H1 (cell line): ENCODE results near the gene SPHK1. TPM values are rescaled to one million over a fixed set of nuclear protein-coding genes. Genes with fewer than 3 reads are reported as not detected.
A peak's percentile ranks its signal among the peaks of the same experiment; 100 is the strongest.

Experiments used
- CTCF ChIA-PET: fragments of 300-600 bp; sonication (Branson Sonifier 250); formaldehyde crosslinking; loops from one replicate; lab custom pipeline; 2021; ENCODE audit not compliant: partially characterized antibody; lab: Charles Lee
- POLR2A ChIA-PET: fragments of 300-600 bp; sonication (Branson Sonifier 250); formaldehyde crosslinking; loops from one replicate; lab custom pipeline; 2021; ENCODE audit warnings: inconsistent platforms; ENCODE audit not compliant: partially characterized antibody; lab: Charles Lee
- DNase-seq, 2 experiments: peaks; one replicate each; pipeline versions ENCODE4 v3.0.0 to v3.0.0-alpha.2; 2010 to 2022; ENCODE audit warnings: low spot score in 2 of 2, low read depth in 1 of 2, mixed read lengths in 1 of 2
- FAIRE-seq: peaks from 2 replicates; lab custom pipeline; 2011; peaks lifted over from hg19 to GRCh38; lab: Jason Lieb, UNC
- H2AFZ ChIP-seq: 2 replicates; pipeline ENCODE4 v1.8.1; 2012; ENCODE audit warnings: low read length, inconsistent platforms
- H2AK5ac ChIP-seq: 2 replicates; pipeline ENCODE4 v1.6.1; 2013; ENCODE audit warnings: low read depth, low read length
- H2BK120ac ChIP-seq: replicated peaks from 2 replicates; pipeline ENCODE3; 2013; ENCODE audit warnings: low read depth, low read length, inconsistent platforms
- H2BK12ac ChIP-seq: 2 replicates; pipeline ENCODE4 v1.6.1; 2013; ENCODE audit warnings: low read depth, low read length
- H2BK15ac ChIP-seq: 2 replicates; pipeline ENCODE4 v1.6.1; 2013; ENCODE audit warnings: low read length
- H2BK20ac ChIP-seq: 2 replicates; pipeline ENCODE4 v1.6.1; 2013; ENCODE audit warnings: low read length
- H2BK5ac ChIP-seq: 2 replicates; pipeline ENCODE4 v1.6.1; 2013; ENCODE audit warnings: low read depth, low read length
- H3K14ac ChIP-seq: 2 replicates; pipeline ENCODE4 v1.6.1; 2013; ENCODE audit warnings: inconsistent platforms; ENCODE audit not compliant: insufficient read length
- H3K18ac ChIP-seq: 2 replicates; pipeline ENCODE4 v1.6.1; 2013; ENCODE audit warnings: low read length; ENCODE audit errors: extremely low read depth
- H3K23ac ChIP-seq: 2 replicates; pipeline ENCODE4 v1.6.1; 2013; ENCODE audit warnings: inconsistent platforms; ENCODE audit not compliant: insufficient read length
- H3K23me2 ChIP-seq: 2 replicates; pipeline ENCODE4 v1.6.1; 2013; ENCODE audit warnings: low read depth, low read length
- H3K27ac ChIP-seq: 2 replicates; pipeline ENCODE4 v1.6.1; 2011; ENCODE audit warnings: low read depth, low read length, inconsistent platforms
- H3K27me3 ChIP-seq, 4 experiments: replicated peaks in 1 of 4; 1 replicate in 1 of 4; 2 replicates in 3 of 4; pipeline versions ENCODE4 v1.6.1 to v1.8.1; 2011 to 2013; ENCODE audit warnings: low read length in 3 of 4, mild to moderate bottlenecking in 3 of 4, inconsistent platforms in 2 of 4, mixed read lengths in 2 of 4, moderate library complexity in 1 of 4; ENCODE audit not compliant: control insufficient read depth in 3 of 4, insufficient read depth in 3 of 4; ENCODE audit errors: extremely low read depth in 1 of 4
- H3K36me3 ChIP-seq, 4 experiments: 2 replicates each; pipeline versions ENCODE4 v1.6.1 to v1.8.1; 2011 to 2013; ENCODE audit warnings: mild to moderate bottlenecking in 4 of 4, low read length in 3 of 4, moderate library complexity in 2 of 4, control low read depth in 1 of 4, inconsistent platforms in 1 of 4; ENCODE audit not compliant: insufficient read depth in 4 of 4, control insufficient read depth in 2 of 4
- H3K4ac ChIP-seq: replicated peaks from 2 replicates; pipeline ENCODE3; 2013; ENCODE audit warnings: low read length, low read depth, mixed read lengths, inconsistent platforms; ENCODE audit not compliant: insufficient read length
- H3K4me1 ChIP-seq, 4 experiments: replicated peaks in 1 of 4; 1 replicate in 1 of 4; 2 replicates in 3 of 4; pipeline versions ENCODE4 v1.6.1 to v1.8.1; 2011 to 2013; ENCODE audit warnings: low read length in 3 of 4, inconsistent platforms in 2 of 4, mixed read lengths in 1 of 4; ENCODE audit not compliant: insufficient read depth in 4 of 4, control insufficient read depth in 3 of 4
- H3K4me2 ChIP-seq, 2 experiments: 2 replicates each; pipeline versions ENCODE4 v1.6.1 to v1.8.1; 2011 to 2013; ENCODE audit warnings: low read depth in 2 of 2, low read length in 2 of 2, control low read depth in 1 of 2, inconsistent platforms in 1 of 2, mild to moderate bottlenecking in 1 of 2; ENCODE audit not compliant: insufficient read depth in 1 of 2
- H3K4me3 ChIP-seq, 4 experiments: fragments of 200-600, 300-600 bp in 1 of 4; sonication (generic), shearing (Covaris generic), sonication (Bioruptor Twin) in 1 of 4; 2 replicates each; pipeline versions ENCODE4 v1.5.1 to v1.8.1; 2011 to 2016; ENCODE audit warnings: low read length in 4 of 4, low read depth in 3 of 4, control low read depth in 2 of 4, inconsistent platforms in 2 of 4, mild to moderate bottlenecking in 2 of 4, mixed read lengths in 1 of 4, moderate library complexity in 1 of 4; ENCODE audit not compliant: insufficient read depth in 2 of 4; ENCODE audit errors: extremely low read depth in 1 of 4
- H3K56ac ChIP-seq: replicated peaks from 2 replicates; pipeline ENCODE3; 2013; ENCODE audit warnings: low read depth, mild to moderate bottlenecking, mixed read lengths, low read length, inconsistent platforms; ENCODE audit not compliant: insufficient read length
- H3K79me1 ChIP-seq: 2 replicates; pipeline ENCODE4 v1.6.1; 2013; ENCODE audit warnings: low read depth, low read length, control low read depth
- H3K79me2 ChIP-seq, 2 experiments: 2 replicates each; pipeline versions ENCODE4 v1.6.1 to v1.8.1; 2012 to 2013; ENCODE audit warnings: low read length in 2 of 2, mild to moderate bottlenecking in 2 of 2, inconsistent platforms in 1 of 2; ENCODE audit not compliant: insufficient read depth in 2 of 2, control insufficient read depth in 1 of 2
- H3K9ac ChIP-seq, 4 experiments: replicated peaks in 1 of 4; 1 replicate in 1 of 4; 2 replicates in 3 of 4; pipeline versions ENCODE4 v1.6.1 to v1.8.1; 2011 to 2013; ENCODE audit warnings: low read depth in 3 of 4, low read length in 3 of 4, control low read depth in 2 of 4, mild to moderate bottlenecking in 2 of 4, moderate library complexity in 2 of 4, inconsistent platforms in 1 of 4; ENCODE audit errors: extremely low read depth in 1 of 4
- H3K9me3 ChIP-seq, 2 experiments: 2 replicates each; pipeline versions ENCODE4 v1.6.1 to v1.8.1; 2012 to 2013; ENCODE audit warnings: mild to moderate bottlenecking in 2 of 2, moderate library complexity in 2 of 2, control low read depth in 1 of 2, inconsistent platforms in 1 of 2, low read depth in 1 of 2, low read length in 1 of 2, mixed read lengths in 1 of 2; ENCODE audit not compliant: insufficient read depth in 2 of 2
- H4K20me1 ChIP-seq, 2 experiments: replicated peaks in 1 of 2; 2 replicates each; pipeline versions ENCODE3 to v1.8.1; 2011 to 2013; ENCODE audit warnings: inconsistent platforms in 2 of 2, low read length in 2 of 2, mild to moderate bottlenecking in 1 of 2; ENCODE audit not compliant: insufficient read depth in 2 of 2, control insufficient read depth in 1 of 2
- H4K5ac ChIP-seq: 2 replicates; pipeline ENCODE4 v1.6.1; 2013; ENCODE audit warnings: low read length, low read depth, mixed read lengths, inconsistent platforms; ENCODE audit not compliant: insufficient read length
- H4K8ac ChIP-seq: 2 replicates; pipeline ENCODE4 v1.8.0; 2013; ENCODE audit warnings: mild to moderate bottlenecking, moderate library complexity, low read length, inconsistent platforms; ENCODE audit not compliant: insufficient read depth; ENCODE audit errors: extremely low read depth
- H4K91ac ChIP-seq: replicated peaks from 2 replicates; pipeline ENCODE3; 2013; ENCODE audit warnings: low read length, mixed read lengths, inconsistent platforms; ENCODE audit not compliant: insufficient read length
- ATF2 ChIP-seq: IDR thresholded peaks from 2 replicates; pipeline ENCODE4 v1.6.1; 2012; ENCODE audit warnings: low read length, inconsistent platforms
- CHD2 ChIP-seq: IDR thresholded peaks from 2 replicates; pipeline ENCODE4 v1.6.1; 2012; ENCODE audit warnings: low read length, improper control_type of control experiment
- POU5F1 ChIP-seq: IDR thresholded peaks from 2 replicates; pipeline ENCODE4 v1.6.1; 2011; ENCODE audit warnings: low read depth, mild to moderate bottlenecking, low read length, moderate library complexity
- RAD21 ChIP-seq, 2 experiments: IDR thresholded peaks in 1 of 2; conservative IDR thresholded peaks in 1 of 2; 2 replicates each; pipeline ENCODE4 v1.6.1; 2011; ENCODE audit warnings: low read depth in 2 of 2, low read length in 2 of 2, improper control_type of control experiment in 1 of 2, inconsistent platforms in 1 of 2, mild to moderate bottlenecking in 1 of 2, moderate library complexity in 1 of 2
- RBBP5 ChIP-seq: IDR thresholded peaks from 2 replicates; pipeline ENCODE4 v1.7.1; 2012; ENCODE audit warnings: low read depth, mild to moderate bottlenecking, inconsistent platforms, low read length, moderate library complexity, borderline replicate concordance
- RFX5 ChIP-seq: IDR thresholded peaks from 2 replicates; pipeline ENCODE4 v1.6.1; 2011; ENCODE audit warnings: low read depth, low read length, improper control_type of control experiment, borderline replicate concordance
- SAP30 ChIP-seq: fragments of 300-600 bp; sonication (generic); IDR thresholded peaks from 2 replicates; pipeline ENCODE4 v1.7.1; 2012; ENCODE audit warnings: low read length, moderate library complexity, mild to moderate bottlenecking, inconsistent platforms; ENCODE audit not compliant: insufficient read depth, insufficient replicate concordance
- TBP ChIP-seq: IDR thresholded peaks from 2 replicates; pipeline ENCODE4 v1.6.1; 2011; ENCODE audit warnings: low read depth, low read length, improper control_type of control experiment
- ZNF274 ChIP-seq: IDR thresholded peaks from 2 replicates; pipeline ENCODE4 v1.7.0; 2012; ENCODE audit warnings: low read length, borderline replicate concordance; ENCODE audit errors: extremely low read depth
- WGBS, 2 experiments: shearing (Covaris generic) in 1 of 2; methylation state at CpG; one replicate each; pipeline versions ENCODE4 v1.1.6 to v1.1.7; 2013 to 2015; ENCODE audit warnings: low lambda C conversion rate in 2 of 2, mixed read lengths in 2 of 2, inconsistent platforms in 1 of 2, low coverage in 1 of 2, missing lambda C conversion rate in 1 of 2; ENCODE audit not compliant: insufficient replicate concordance in 2 of 2, insufficient coverage in 1 of 2, insufficient read length in 1 of 2; ENCODE audit errors: extremely low coverage in 1 of 2, missing lambda C conversion rate in 1 of 2; 5-methylcytosine and 5-hydroxymethylcytosine counted together
- polyA plus RNA-seq, 7 experiments: library from polyadenylated mRNA; depleted of rRNA in 3 of 7; stranded (reverse) in 5 of 7; unstranded in 2 of 7; fragments of >200 nt in 5 of 7; fragments of 200-250 nt in 2 of 7; gene quantifications; 1 replicate in 5 of 7; 2 replicates in 1 of 7; 4 replicates in 1 of 7; pipeline versions ENCODE4 v1.2.1 to v1.2.3, GENCODE V29; 2011 to 2013; ENCODE audit warnings: missing spikeins in 2 of 7, mixed read lengths in 2 of 7
- total RNA-seq: library from RNA; stranded (reverse); fragmentation: NEBNext Ultra II Directional; extraction: Animal tissue kit (Norgen Biotek cat#: 25700); gene quantifications from 2 replicates; pipeline ENCODE4 v1.2.1, GENCODE V29; 2021

SPHK1 gene
- total and polyA plus RNA-seq, 2 of the 8 experiments (the other 6 are each of a cell fraction or from before 2014, with no cell fraction given): 2.4 TPM

DNA sequence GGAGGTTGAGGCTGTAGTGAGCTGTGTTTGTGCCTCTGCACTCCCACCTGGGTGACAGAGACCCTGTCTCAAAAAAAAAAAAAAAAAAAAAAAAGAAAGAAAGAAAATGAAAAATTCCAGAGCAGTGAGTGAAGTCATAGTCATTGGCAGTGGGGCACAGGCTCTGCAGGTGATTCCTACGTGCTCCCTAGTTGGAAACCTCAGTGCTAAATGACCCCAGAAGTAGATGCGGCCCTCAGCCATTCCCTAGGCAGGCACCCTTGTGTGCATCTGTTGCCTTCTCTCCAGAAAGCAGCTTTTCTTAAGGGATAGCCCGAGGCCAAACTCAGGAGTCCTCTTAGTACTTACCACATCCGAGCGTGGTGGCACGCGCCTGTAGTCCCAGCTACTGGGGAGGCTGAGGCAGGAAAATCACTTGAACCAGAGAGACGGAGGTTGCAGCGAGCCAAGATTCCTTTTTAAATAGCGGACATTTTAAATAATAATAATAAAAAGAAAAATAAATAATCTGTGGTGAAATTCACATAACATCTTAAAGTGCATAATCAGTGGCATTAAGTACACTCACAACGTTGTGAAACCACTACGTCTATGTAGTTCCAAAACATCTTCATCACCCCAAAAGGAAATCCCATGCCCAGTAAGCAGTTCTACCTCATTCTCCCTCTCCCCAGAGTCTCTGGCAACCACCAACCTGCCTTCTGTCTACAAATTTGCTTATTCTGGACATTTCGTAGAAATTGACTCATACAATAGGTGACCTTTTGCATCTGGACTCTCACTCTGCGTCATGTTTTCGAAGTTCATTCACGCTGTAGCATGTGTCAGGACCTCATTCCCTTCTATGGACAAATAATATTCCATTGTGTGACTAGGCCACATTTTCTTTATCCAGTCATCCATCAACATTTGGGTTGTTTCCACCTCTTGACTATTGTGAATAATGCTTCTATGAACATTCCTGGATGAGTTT, 12.5 kb upstream of the SPHK1 start:
- no peak overlapping the region for H4K91ac ChIP-seq
- H2AFZ ChIP-seq: no peak overlapping the region
- FAIRE-seq: no peak
- H4K8ac ChIP-seq: no peak overlapping the region
- H3K79me2 ChIP-seq: no peaks in the 10 kb centered on the region
- H3K4me3 ChIP-seq: no peak overlapping the region
- no peak overlapping the region for H3K23ac ChIP-seq
- H3K18ac ChIP-seq: no peak overlapping the region
- no peak overlapping the region for H2BK12ac ChIP-seq
- no peaks in the 10 kb centered on the region for H3K23me2 ChIP-seq
- POLR2A ChIA-PET: no interaction called here
- H3K9me3 ChIP-seq: no peaks in the 10 kb centered on the region
- H3K27me3 ChIP-seq: no peaks in the 10 kb centered on the region
- 91% methylated on average over 15 of the region's 16 CpGs; no CpG with 5 or more reads in 1 of the 2 experiments for WGBS, 2 experiments
- H3K9ac ChIP-seq: no peak overlapping the region
- H3K27ac ChIP-seq: no peak overlapping the region
- CTCF ChIA-PET: interaction anchor here (0.6 to 29.3 kb wide), 7 partner anchors 14 to 1233 kb away, joined by 3 to 635 read pairs (median 4); partner anchors contain the start of gene SPHK1
- H3K36me3 ChIP-seq: no peaks in the 10 kb centered on the region; a peak in 1 of 8 replicates
- H2BK120ac ChIP-seq: no peak overlapping the region
- H2AK5ac ChIP-seq: no peak overlapping the region
- no peaks in the 10 kb centered on the region; a peak in 1 of 7 replicates for H3K4me1 ChIP-seq
- no peak overlapping the region for H2BK20ac ChIP-seq
- H2BK5ac ChIP-seq: no peak overlapping the region
- H4K20me1 ChIP-seq: no peaks in the 10 kb centered on the region
- H3K14ac ChIP-seq: no peak overlapping the region
- no peak overlapping the region for H3K56ac ChIP-seq
- DNase-seq: no peak
- H4K5ac ChIP-seq: no peak overlapping the region
- no peaks in the 10 kb centered on the region for H3K79me1 ChIP-seq
- 0 out of 2 replicates have a peak overlapping the region, but pooled peaks have one; percentile 16 for H2BK15ac ChIP-seq
- H3K4me2 ChIP-seq: no peak overlapping the region
- H3K4ac ChIP-seq: no peak overlapping the region
- no peak for TF ChIP-seq TBP
- TF ChIP-seq RAD21 (IDR thresholded peaks at IDR 0.05 in 1 of 2, conservative IDR thresholded peaks at IDR 0.05 in 1 of 2; ENCODE audit: low read depth in 2 of 2, low read length in 2 of 2): no peak
- no peak for TF ChIP-seq RBBP5
- TF ChIP-seq ATF2: no peak
- TF ChIP-seq POU5F1: no peak
- TF ChIP-seq CHD2: no peak
- TF ChIP-seq ZNF274: no peak
- no peak for TF ChIP-seq RFX5
- TF ChIP-seq SAP30: no peak
